Type B pancreatic cell (in vitro differentiated cells): ENCODE results near the gene COL19A1. TPM values are rescaled to one million over a fixed set of nuclear protein-coding genes. Genes with fewer than 3 reads are reported as not detected.

ENCODE experiments used
- DNase-seq: peaks from one replicate; pipeline ENCODE4 v3.0.0; 2021; ENCODE audit warnings: mixed read lengths; ENCODE audit not compliant: unreplicated experiment; ENCODE audit errors: extremely low spot score
- H3K27ac Mint-ChIP-seq: 2 replicates; pipeline ENCODE4 v1.8.0; 2021; ENCODE audit warnings: mild to moderate bottlenecking, mixed read lengths
- H3K27me3 Mint-ChIP-seq: 2 replicates; pipeline ENCODE4 v1.8.0; 2021; ENCODE audit warnings: mixed read lengths
- H3K36me3 Mint-ChIP-seq: 2 replicates; pipeline ENCODE4 v1.8.0; 2021; ENCODE audit warnings: mixed read lengths
- H3K4me1 Mint-ChIP-seq: one replicate; pipeline ENCODE4 v1.8.0; 2021; ENCODE audit warnings: mixed read lengths; ENCODE audit not compliant: unreplicated experiment
- H3K4me3 Mint-ChIP-seq: 2 replicates; pipeline ENCODE4 v1.8.0; 2021; ENCODE audit warnings: mild to moderate bottlenecking, mixed read lengths
- H3K9me3 Mint-ChIP-seq: 2 replicates; pipeline ENCODE4 v1.8.0; 2021; ENCODE audit warnings: mixed read lengths
- total RNA-seq: library from RNA; stranded (reverse); gene quantifications from 2 replicates; pipeline ENCODE4 v1.2.1, GENCODE V29; 2021; ENCODE audit warnings: low replicate concordance
- TF ChIP-seq, protein P1 (sequence below): fragments of 200-600 bp; sonication (generic); conservative IDR thresholded peaks from 2 replicates; pipeline ENCODE4 v1.5.0; 2021; ENCODE audit warnings: antibody characterized with exemption, mild to moderate bottlenecking

COL19A1 gene
- total RNA-seq, 1 donor from 2014 or later = 1.6 TPM

DNA sequence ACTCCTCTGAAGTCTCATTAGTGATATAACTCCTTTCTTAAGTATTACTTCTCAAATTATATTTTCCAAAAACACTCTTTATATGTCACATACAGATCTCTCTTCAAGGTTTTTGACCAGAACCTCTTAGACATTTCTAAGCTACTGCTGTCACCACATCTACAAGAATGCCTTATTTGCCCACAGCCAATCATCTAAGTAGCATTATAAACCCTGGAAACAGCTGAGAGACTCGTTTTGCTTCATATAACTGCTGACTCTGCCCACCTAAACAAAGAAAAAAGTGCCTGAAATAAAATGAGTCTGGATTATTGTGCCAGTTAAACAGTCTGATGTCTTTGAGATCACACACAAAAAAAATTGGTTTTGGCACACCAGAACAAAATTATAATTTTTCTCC, 270.6 kb downstream of the COL19A1 start:
- peaks cover 5% of the 10 kb centered on the region for H3K27me3 Mint-ChIP-seq
- no peaks in the 10 kb centered on the region for H3K36me3 Mint-ChIP-seq
- H3K9me3 Mint-ChIP-seq = no peaks in the 10 kb centered on the region

DNA sequence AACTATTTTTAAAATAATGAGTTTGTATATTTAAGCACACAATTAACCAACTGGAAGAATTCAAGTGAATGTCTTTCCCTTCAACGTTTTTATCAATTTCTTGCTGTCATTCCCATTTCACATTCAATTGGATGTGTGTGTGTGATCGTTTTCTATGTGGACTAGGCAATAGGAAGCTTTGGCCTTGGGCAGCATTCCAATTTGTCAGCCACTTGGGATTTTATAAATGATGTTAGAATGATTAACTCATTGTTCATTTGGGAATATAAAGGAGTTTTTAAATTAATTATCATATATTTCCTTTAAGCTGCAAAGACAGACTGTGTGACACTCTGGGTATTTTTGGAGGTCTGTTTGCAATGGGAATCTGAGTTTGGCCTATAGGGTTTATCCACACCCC, 274.1 kb downstream of the COL19A1 start:
- Mint-ChIP-seq H3K9me3 (no peaks in the 10 kb centered on the region), H3K27ac (no peak overlapping the region), H3K4me3 (no peak overlapping the region), H3K36me3 (no peaks in the 10 kb centered on the region), H3K4me1 (no peaks in the 10 kb centered on the region), H3K27me3 (peaks cover 16% of the 10 kb centered on the region)
- no peak for DNase-seq
- TF ChIP-seq, protein P1, sequence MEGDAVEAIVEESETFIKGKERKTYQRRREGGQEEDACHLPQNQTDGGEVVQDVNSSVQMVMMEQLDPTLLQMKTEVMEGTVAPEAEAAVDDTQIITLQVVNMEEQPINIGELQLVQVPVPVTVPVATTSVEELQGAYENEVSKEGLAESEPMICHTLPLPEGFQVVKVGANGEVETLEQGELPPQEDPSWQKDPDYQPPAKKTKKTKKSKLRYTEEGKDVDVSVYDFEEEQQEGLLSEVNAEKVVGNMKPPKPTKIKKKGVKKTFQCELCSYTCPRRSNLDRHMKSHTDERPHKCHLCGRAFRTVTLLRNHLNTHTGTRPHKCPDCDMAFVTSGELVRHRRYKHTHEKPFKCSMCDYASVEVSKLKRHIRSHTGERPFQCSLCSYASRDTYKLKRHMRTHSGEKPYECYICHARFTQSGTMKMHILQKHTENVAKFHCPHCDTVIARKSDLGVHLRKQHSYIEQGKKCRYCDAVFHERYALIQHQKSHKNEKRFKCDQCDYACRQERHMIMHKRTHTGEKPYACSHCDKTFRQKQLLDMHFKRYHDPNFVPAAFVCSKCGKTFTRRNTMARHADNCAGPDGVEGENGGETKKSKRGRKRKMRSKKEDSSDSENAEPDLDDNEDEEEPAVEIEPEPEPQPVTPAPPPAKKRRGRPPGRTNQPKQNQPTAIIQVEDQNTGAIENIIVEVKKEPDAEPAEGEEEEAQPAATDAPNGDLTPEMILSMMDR = no peak

More for the DNA sequence above, 270.6 kb downstream of the COL19A1 start:
- DNase-seq = no peak
- Mint-ChIP-seq H3K4me3 (no peak overlapping the region), H3K4me1 (no peaks in the 10 kb centered on the region), H3K27ac (no peak overlapping the region)
- TF ChIP-seq, protein P1 = no peak

DNA sequence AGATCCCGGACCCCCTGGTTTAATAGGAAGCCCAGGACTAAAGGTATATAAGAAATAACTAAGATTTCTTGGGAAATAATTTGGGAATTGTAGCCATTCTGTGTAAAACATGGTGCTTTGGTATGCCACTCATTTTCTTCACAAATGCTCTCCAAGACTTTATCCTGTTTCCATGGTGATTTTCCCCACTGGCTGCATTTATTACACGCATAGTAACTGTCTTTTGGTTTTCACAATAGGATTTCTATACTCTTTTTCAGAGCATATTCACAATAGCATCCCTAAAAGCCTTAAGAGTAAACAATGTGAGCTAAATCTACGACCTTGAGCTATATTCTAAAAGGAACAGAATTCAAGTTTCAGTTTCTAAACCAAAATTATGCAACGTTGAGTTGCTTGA, 275.7 kb downstream of the COL19A1 start:
- H3K27me3 Mint-ChIP-seq = peaks cover 16% of the 10 kb centered on the region
- TF ChIP-seq, protein P1 = no peak
- H3K4me3 Mint-ChIP-seq = no peak overlapping the region
- H3K27ac Mint-ChIP-seq = no peak overlapping the region
- DNase-seq = no peak
- H3K36me3 Mint-ChIP-seq = no peaks in the 10 kb centered on the region
- no peaks in the 10 kb centered on the region for H3K9me3 Mint-ChIP-seq
- no peaks in the 10 kb centered on the region for H3K4me1 Mint-ChIP-seq

DNA sequence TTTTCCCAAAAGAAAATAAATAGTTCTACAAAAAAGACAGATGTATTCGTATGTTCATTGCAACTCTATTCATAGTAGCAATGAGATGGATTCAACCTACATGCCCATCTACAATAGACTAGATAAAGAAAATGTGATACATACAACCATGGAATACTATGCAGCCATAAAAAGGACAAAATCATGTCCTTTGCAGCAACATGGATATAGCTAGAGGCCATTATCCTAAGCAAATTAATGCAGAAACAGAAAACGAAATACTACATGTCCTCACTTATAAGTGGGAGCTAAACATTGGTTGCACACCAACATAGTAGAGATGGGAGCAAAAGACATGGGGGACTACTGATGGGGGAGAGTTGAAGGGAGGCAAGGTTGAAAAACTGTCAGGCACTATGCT, 278.8 kb downstream of the COL19A1 start:
- no peak overlapping the region for H3K4me3 Mint-ChIP-seq
- no peaks in the 10 kb centered on the region for H3K36me3 Mint-ChIP-seq
- no peak overlapping the region for H3K27ac Mint-ChIP-seq
- TF ChIP-seq, protein P1 = no peak
- peaks cover 15% of the 10 kb centered on the region for H3K27me3 Mint-ChIP-seq
- no peak for DNase-seq
- H3K4me1 Mint-ChIP-seq = no peaks in the 10 kb centered on the region
- no peaks in the 10 kb centered on the region for H3K9me3 Mint-ChIP-seq

DNA sequence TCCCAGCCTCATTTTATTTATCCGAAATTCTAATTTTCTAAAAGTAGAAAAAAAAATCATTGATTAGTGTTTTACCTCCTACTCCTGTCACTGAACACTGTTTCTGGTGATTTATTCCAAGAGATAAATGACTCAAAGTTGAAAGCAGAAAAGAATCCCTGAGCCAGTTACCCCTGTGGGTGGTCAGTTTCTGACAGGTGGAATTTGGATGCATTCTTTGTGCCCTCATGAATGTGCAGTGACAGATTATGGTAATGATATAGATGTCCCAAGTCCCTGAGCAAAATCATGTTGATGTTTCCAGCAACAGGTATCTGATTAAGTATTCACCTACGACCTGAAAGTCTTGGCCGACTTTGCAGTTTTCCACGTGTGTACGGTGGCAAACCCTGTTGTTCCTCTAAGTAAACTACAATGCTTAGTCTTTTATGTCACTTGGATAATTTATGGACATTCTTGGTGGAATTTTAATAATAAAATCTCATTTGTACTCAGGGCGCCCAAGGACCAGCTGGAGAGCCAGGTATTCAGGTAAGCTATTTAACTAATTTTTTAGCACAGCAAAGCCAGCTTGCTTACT, 282.9 kb downstream of the COL19A1 start:
- no peak overlapping the region for H3K27ac Mint-ChIP-seq
- no peaks in the 10 kb centered on the region for H3K9me3 Mint-ChIP-seq
- no peak for DNase-seq
- no peak overlapping the region for H3K4me3 Mint-ChIP-seq
- TF ChIP-seq, protein P1 = no peak
- no peaks in the 10 kb centered on the region for H3K36me3 Mint-ChIP-seq
- peaks cover 6% of the 10 kb centered on the region for H3K27me3 Mint-ChIP-seq
- H3K4me1 Mint-ChIP-seq = no peaks in the 10 kb centered on the region

DNA sequence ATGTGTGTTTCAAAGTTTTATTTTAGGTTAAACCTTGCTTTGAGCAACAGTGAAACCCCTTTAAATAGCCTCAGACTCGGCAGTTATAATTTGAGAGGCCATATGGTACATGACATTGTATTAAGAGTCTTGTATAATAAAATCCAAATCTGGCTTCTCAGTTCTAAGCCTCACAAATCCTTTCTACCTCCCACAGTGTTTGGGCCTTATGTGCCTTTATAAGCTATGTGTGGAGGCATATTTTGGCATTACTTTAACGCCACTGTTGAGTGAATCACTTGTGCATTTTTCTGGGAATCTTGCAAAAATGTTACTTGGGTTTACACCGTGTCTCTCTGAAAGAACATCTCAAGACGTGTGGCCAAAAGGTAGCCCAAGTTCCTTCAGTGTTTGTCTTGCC, 284.2 kb downstream of the COL19A1 start:
- Mint-ChIP-seq H3K9me3 (no peaks in the 10 kb centered on the region), H3K27me3 (peaks cover 4% of the 10 kb centered on the region), H3K4me1 (no peaks in the 10 kb centered on the region), H3K36me3 (no peaks in the 10 kb centered on the region), H3K4me3 (no peak overlapping the region), H3K27ac (no peak overlapping the region)
- no peak for DNase-seq
- TF ChIP-seq, protein P1 = no peak
